Measurements from ENCODE around the gene KNCN.

- TF ChIP-seq, protein P1, sequence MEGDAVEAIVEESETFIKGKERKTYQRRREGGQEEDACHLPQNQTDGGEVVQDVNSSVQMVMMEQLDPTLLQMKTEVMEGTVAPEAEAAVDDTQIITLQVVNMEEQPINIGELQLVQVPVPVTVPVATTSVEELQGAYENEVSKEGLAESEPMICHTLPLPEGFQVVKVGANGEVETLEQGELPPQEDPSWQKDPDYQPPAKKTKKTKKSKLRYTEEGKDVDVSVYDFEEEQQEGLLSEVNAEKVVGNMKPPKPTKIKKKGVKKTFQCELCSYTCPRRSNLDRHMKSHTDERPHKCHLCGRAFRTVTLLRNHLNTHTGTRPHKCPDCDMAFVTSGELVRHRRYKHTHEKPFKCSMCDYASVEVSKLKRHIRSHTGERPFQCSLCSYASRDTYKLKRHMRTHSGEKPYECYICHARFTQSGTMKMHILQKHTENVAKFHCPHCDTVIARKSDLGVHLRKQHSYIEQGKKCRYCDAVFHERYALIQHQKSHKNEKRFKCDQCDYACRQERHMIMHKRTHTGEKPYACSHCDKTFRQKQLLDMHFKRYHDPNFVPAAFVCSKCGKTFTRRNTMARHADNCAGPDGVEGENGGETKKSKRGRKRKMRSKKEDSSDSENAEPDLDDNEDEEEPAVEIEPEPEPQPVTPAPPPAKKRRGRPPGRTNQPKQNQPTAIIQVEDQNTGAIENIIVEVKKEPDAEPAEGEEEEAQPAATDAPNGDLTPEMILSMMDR (IDR thresholded peaks at IDR 0.05 in 8 of 11, conservative IDR thresholded peaks at IDR 0.05 in 3 of 11), result no peak
- TF ChIP-seq POLR2A (IDR thresholded peaks at IDR 0.05), result no peak
Measured at GRCh38 chr1:46553506-46553905, 2.1 kb upstream of the KNCN start.

Measured in spleen (tissue), 7 donors.